ENCODE measurements around the gene FOXC2. TPM values are rescaled to one million over a fixed set of nuclear protein-coding genes. Genes with fewer than 3 reads are reported as not detected.

The FOXC2 gene
- polyA plus RNA-seq, 3 donors: not detected

DNA sequence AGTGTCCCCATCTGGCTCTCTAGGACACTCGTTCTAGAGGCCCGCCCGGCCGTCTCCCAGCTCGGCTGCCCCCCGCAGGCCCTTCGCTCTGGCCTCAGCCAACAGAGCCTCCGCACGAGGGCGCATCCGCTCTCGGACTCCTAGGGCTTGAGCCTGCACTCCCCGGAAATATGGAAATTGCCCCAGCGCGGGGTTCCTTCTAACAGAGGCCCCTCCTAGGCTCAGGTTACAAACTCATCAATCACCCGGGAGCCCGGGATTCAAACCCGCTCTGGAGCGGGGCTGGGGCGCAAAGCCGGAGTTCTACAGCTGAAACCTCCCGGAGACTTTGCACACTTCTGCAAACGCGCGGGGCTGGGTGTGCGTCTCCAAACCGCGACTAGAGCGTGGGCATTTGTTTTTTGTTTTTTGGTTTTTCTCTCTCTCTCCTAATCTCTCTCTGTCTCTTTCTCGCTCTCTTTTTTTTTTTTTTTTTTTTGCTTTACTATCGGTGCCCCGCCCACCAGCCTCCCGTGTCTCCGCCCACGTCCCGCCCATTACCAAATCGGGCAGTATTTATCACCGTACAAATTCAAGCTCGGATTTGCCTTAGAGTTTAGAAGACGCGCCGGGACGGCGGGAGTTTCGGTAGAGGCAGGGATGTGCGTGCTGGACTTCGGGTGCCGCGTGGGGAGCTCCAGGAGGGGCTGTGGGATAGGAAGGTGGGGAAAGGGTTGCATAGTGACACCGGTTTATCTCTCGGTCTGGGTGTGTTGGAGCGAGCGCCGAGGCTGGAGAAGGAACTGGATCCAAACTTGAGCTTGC is 9.3 kb downstream of the FOXC2 start:
- H3K4me1 ChIP-seq (ENCODE audit: control insufficient read depth in 1 of 2, insufficient read depth in 2 of 2, low read length in 2 of 2): peaks cover 12 to 17% of the 10 kb centered on the region in 2 donors
- H3K79me2 ChIP-seq (ENCODE audit: insufficient read depth, low read length): no peaks in the 10 kb centered on the region
- WGBS (ENCODE audit: insufficient coverage): 1% methylated on average over 43 of the region's 54 CpGs
- H3K9ac ChIP-seq (ENCODE audit: insufficient read depth, low read length, poor library complexity, severe bottlenecking): no peak overlapping the region
- no peak overlapping the region for H3K27ac ChIP-seq (ENCODE audit: low read depth in 1 of 2, low read length in 2 of 2)
- intact Hi-C loops (cut with micrococcal nuclease): no loop called here
- H3K4me3 ChIP-seq (replicated peaks in 1 of 3; ENCODE audit: low read depth in 2 of 3, low read length in 3 of 3): peak overlapping the region; percentile 16 to 73 (median 29)
- TF ChIP-seq CTCF (IDR thresholded peaks at IDR 0.05): no peak
- no peaks in the 10 kb centered on the region for H4K20me1 ChIP-seq (ENCODE audit: insufficient read depth, low read length)
- H3K27ac Mint-ChIP-seq: peak overlapping the region in 1 of 7 donors; percentile 21
- H3K9me3 ChIP-seq (replicated peaks in 1 of 2; ENCODE audit: control insufficient read depth in 1 of 2, insufficient read depth in 1 of 2, low read length in 2 of 2): peaks cover 7 to 11% of the 10 kb centered on the region in 2 donors
- H3K9me3 Mint-ChIP-seq: peaks cover 0 to 11% (median 5%) of the 10 kb centered on the region in 7 donors
- H3K36me3 Mint-ChIP-seq: peaks cover 0 to 6% of the 10 kb centered on the region in 2 donors
- H3K36me3 ChIP-seq (replicated peaks in 1 of 2; ENCODE audit: control insufficient read depth in 1 of 2, insufficient read depth in 2 of 2, low read length in 2 of 2): no peaks in the 10 kb centered on the region
- H3K27me3 Mint-ChIP-seq (ENCODE audit: low read depth in 3 of 3): peaks cover 69 to 95% (median 84%) of the 10 kb centered on the region in 3 donors
- H3K4me2 ChIP-seq (replicated peaks; ENCODE audit: extremely low read depth, low read length, poor library complexity, severe bottlenecking): peak overlapping the region; percentile 74
- no peak for DNase-seq
- peaks cover 13% of the 10 kb centered on the region for H3K4me1 Mint-ChIP-seq
- peaks cover 27 to 79% of the 10 kb centered on the region in 2 donors for H3K27me3 ChIP-seq (ENCODE audit: control insufficient read depth in 2 of 2, insufficient read depth in 2 of 2, low read length in 2 of 2)
- H3K4me3 Mint-ChIP-seq: peak overlapping the region; percentile 79 to 96
- peak overlapping the region; percentile 68 for H2AFZ ChIP-seq (ENCODE audit: insufficient read depth, low read depth, low read length, poor library complexity, severe bottlenecking)

GRCh38 chr16:86576591-86577313 is 10.1 kb downstream of the FOXC2 start:
- peaks cover 7 to 11% of the 10 kb centered on the region in 2 donors for H3K9me3 ChIP-seq (replicated peaks in 1 of 2; ENCODE audit: control insufficient read depth in 1 of 2, insufficient read depth in 1 of 2, low read length in 2 of 2)
- H3K36me3 ChIP-seq (replicated peaks in 1 of 2; ENCODE audit: control insufficient read depth in 1 of 2, insufficient read depth in 2 of 2, low read length in 2 of 2): no peaks in the 10 kb centered on the region
- no peak overlapping the region for H3K9ac ChIP-seq (ENCODE audit: insufficient read depth, low read length, poor library complexity, severe bottlenecking)
- peak overlapping the region; percentile 68 for H2AFZ ChIP-seq (ENCODE audit: insufficient read depth, low read depth, low read length, poor library complexity, severe bottlenecking)
- peaks cover 33 to 79% of the 10 kb centered on the region in 2 donors for H3K27me3 ChIP-seq (ENCODE audit: control insufficient read depth in 2 of 2, insufficient read depth in 2 of 2, low read length in 2 of 2)
- peak overlapping the region in 1 of 3 experiments; percentile 73 for H3K4me3 ChIP-seq (replicated peaks in 1 of 3; ENCODE audit: low read depth in 2 of 3, low read length in 3 of 3)
- WGBS (ENCODE audit: insufficient coverage): 4% methylated on average over 25 of the region's 33 CpGs
- H3K27ac Mint-ChIP-seq: no peak overlapping the region
- H3K4me2 ChIP-seq (replicated peaks; ENCODE audit: extremely low read depth, low read length, poor library complexity, severe bottlenecking): peak overlapping the region; percentile 74
- H4K20me1 ChIP-seq (ENCODE audit: insufficient read depth, low read length): no peaks in the 10 kb centered on the region
- H3K4me1 ChIP-seq (ENCODE audit: control insufficient read depth in 1 of 2, insufficient read depth in 2 of 2, low read length in 2 of 2): peaks cover 12 to 17% of the 10 kb centered on the region in 2 donors
- H3K27me3 Mint-ChIP-seq (ENCODE audit: low read depth in 3 of 3): peaks cover 72 to 95% (median 87%) of the 10 kb centered on the region in 3 donors
- peak overlapping the region; percentile 79 to 96 for H3K4me3 Mint-ChIP-seq
- TF ChIP-seq CTCF (IDR thresholded peaks at IDR 0.05): no peak
- DNase-seq: no peak
- peaks cover 0 to 11% (median 5%) of the 10 kb centered on the region in 7 donors for H3K9me3 Mint-ChIP-seq
- intact Hi-C loops (cut with micrococcal nuclease): no loop called here
- peaks cover 0 to 6% of the 10 kb centered on the region in 2 donors for H3K36me3 Mint-ChIP-seq
- peaks cover 13% of the 10 kb centered on the region for H3K4me1 Mint-ChIP-seq
- H3K27ac ChIP-seq (ENCODE audit: low read depth in 1 of 2, low read length in 2 of 2): no peak overlapping the region
- no peaks in the 10 kb centered on the region for H3K79me2 ChIP-seq (ENCODE audit: insufficient read depth, low read length)

Data from CD14-positive monocyte (primary cell).